HepG2 (cell line): Measurements from ENCODE around the gene DAG1. TPM values are rescaled to one million over a fixed set of nuclear protein-coding genes. Genes with fewer than 3 reads are reported as not detected.

Source experiments
- ATAC-seq: fragments of 200-7000 bp; cut with Tn5 transposase; 3 replicates; pipeline ENCODE4 v1.9.1; 2020; ENCODE audit warnings: mild to moderate bottlenecking, moderate library complexity
- BruUV-seq: library from RNA; stranded (reverse); fragments of 400-500 nt; replicated peaks from 2 replicates; lab custom pipeline; 2021; lab: Mats Ljungman, UMichigan
- CTCF ChIA-PET: fragments of 300-600 bp; formaldehyde crosslinking; extraction: SDS; loops from one replicate; lab custom pipeline; 2021; ENCODE audit warnings: low total read pairs, inconsistent platforms, low intra/inter-chr PET ratio; lab: Yijun Ruan, JAX
- POLR2A ChIA-PET: fragments of 350-600 bp; sonication (Branson Sonifier 250); formaldehyde crosslinking; loops from one replicate; lab custom pipeline; 2020; ENCODE audit warnings: antibody characterized with exemption, inconsistent platforms; lab: Yijun Ruan, JAX
- DNase-seq: peaks from one replicate; pipeline ENCODE4 v3.0.0-alpha.2; 2015; ENCODE audit warnings: low spot score
- FAIRE-seq: peaks from 3 replicates; lab custom pipeline; 2011; peaks lifted over from hg19 to GRCh38; lab: Jason Lieb, UNC
- H2AFZ ChIP-seq: one replicate; pipeline ENCODE4 v1.6.1; 2011; ENCODE audit warnings: low read length, inconsistent platforms
- H3K27ac ChIP-seq: fragments of 300-600 bp; 3 replicates; pipeline ENCODE4 v1.8.0; 2011; ENCODE audit warnings: mixed run types, mild to moderate bottlenecking, mixed read lengths, low read length, inconsistent platforms; ENCODE audit not compliant: insufficient read depth; ENCODE audit errors: extremely low read length
- H3K27me3 ChIP-seq, 2 experiments: fragments of 200-600 bp in 1 of 2; 2 replicates in 1 of 2; 3 replicates in 1 of 2; pipeline versions ENCODE4 v1.6.0 to v1.8.0; 2011; ENCODE audit warnings: low read length in 2 of 2, mild to moderate bottlenecking in 2 of 2, moderate library complexity in 2 of 2, inconsistent platforms in 1 of 2; ENCODE audit not compliant: insufficient read depth in 2 of 2, control insufficient read depth in 1 of 2
- H3K36me3 ChIP-seq, 2 experiments: fragments of 200-600 bp in 1 of 2; replicated peaks in 1 of 2; 2 replicates in 1 of 2; 3 replicates in 1 of 2; pipeline versions ENCODE4 v1.5.1 to v1.8.0; 2011; ENCODE audit warnings: low read length in 2 of 2, inconsistent platforms in 1 of 2; ENCODE audit not compliant: insufficient read depth in 2 of 2, control insufficient read depth in 1 of 2
- H3K4me1 ChIP-seq: 2 replicates; pipeline ENCODE4 v1.5.1; 2012; ENCODE audit warnings: low read length, inconsistent platforms; ENCODE audit not compliant: insufficient read depth
- H3K4me2 ChIP-seq: 2 replicates; pipeline ENCODE4 v1.6.0; 2011; ENCODE audit warnings: low read depth, low read length, inconsistent platforms
- H3K4me3 ChIP-seq, 3 experiments: fragments of 200-600 bp in 1 of 3; sonication (generic), shearing (Covaris generic) in 1 of 3; replicated peaks in 1 of 3; 2 replicates each; pipeline ENCODE4 v1.5.1; 2011 to 2016; ENCODE audit warnings: low read length in 3 of 3, inconsistent platforms in 2 of 3, low read depth in 2 of 3, mild to moderate bottlenecking in 2 of 3, control low read depth in 1 of 3, mixed read lengths in 1 of 3; ENCODE audit not compliant: insufficient read depth in 1 of 3
- H3K79me2 ChIP-seq: one replicate; pipeline ENCODE4 v1.6.1; 2011; ENCODE audit warnings: low read length, inconsistent platforms; ENCODE audit not compliant: insufficient read depth
- H3K9ac ChIP-seq: 2 replicates; pipeline ENCODE4 v1.6.0; 2011; ENCODE audit warnings: mild to moderate bottlenecking, low read depth, low read length, inconsistent platforms; ENCODE audit not compliant: insufficient read depth
- H3K9me3 ChIP-seq: 2 replicates; pipeline ENCODE4 v1.5.1; 2012; ENCODE audit warnings: mild to moderate bottlenecking, low read length
- H4K20me1 ChIP-seq: 2 replicates; pipeline ENCODE4 v1.6.0; 2011; ENCODE audit warnings: inconsistent platforms, mild to moderate bottlenecking, low read length, moderate library complexity; ENCODE audit not compliant: insufficient read depth
- TRIM24 ChIP-seq: sonication (generic); formaldehyde crosslinking; IDR thresholded peaks from 2 replicates; pipeline ENCODE4 v1.8.0; 2022; ENCODE audit warnings: mild to moderate bottlenecking, missing genetic modification reagents
- ZBTB14 ChIP-seq: sonication (generic); formaldehyde crosslinking; IDR thresholded peaks from 2 replicates; pipeline ENCODE4 v1.4.0; 2020; ENCODE audit warnings: missing genetic modification reagents
- ZFY ChIP-seq: sonication (generic); formaldehyde crosslinking; IDR thresholded peaks from 2 replicates; pipeline ENCODE4 v1.4.0; 2020; ENCODE audit warnings: missing genetic modification reagents
- ZNF263 ChIP-seq: sonication (generic); formaldehyde crosslinking; IDR thresholded peaks from 2 replicates; pipeline ENCODE4 v1.4.0; 2020; ENCODE audit warnings: missing genetic modification reagents
- ZNF598 ChIP-seq: sonication (generic); formaldehyde crosslinking; IDR thresholded peaks from 2 replicates; pipeline ENCODE4 v1.5.1; 2020; ENCODE audit warnings: mild to moderate bottlenecking, missing genetic modification reagents, borderline replicate concordance
- ZNF678 ChIP-seq: sonication (generic); formaldehyde crosslinking; IDR thresholded peaks from 2 replicates; pipeline ENCODE4 v1.4.0; 2020; ENCODE audit warnings: mild to moderate bottlenecking, missing genetic modification reagents
- WGBS: methylation state at CpG from one replicate; pipeline ENCODE4 v1.1.6; 2017; ENCODE audit warnings: low lambda C conversion rate; 5-methylcytosine and 5-hydroxymethylcytosine counted together
- in situ Hi-C: cut with HindIII; loops from 2 replicates; pipeline ENCODE4 v1.10.0; 2017; ENCODE audit warnings: low pct_unique_long_range_greater_than_20kb; ENCODE audit not compliant: extremely low pct_ligation_motif_present
- intact Hi-C: fragments of 100-400 bp; cut with micrococcal nuclease; formaldehyde crosslinking; loops from one replicate; pipeline ENCODE4 v1.10.0; 2022; ENCODE audit not compliant: unreplicated experiment
- polyA plus RNA-seq, 8 experiments: library from polyadenylated mRNA; depleted of rRNA in 3 of 8; stranded (reverse) in 7 of 8; unstranded in 1 of 8; fragments of >200 nt; fragmentation: Illumina TruSeq in 4 of 8; extraction: Trizol in 4 of 8; gene quantifications; 2 replicates each; pipeline versions ENCODE4 v1.2.1 to v1.2.3, GENCODE V29; 2011 to 2016; ENCODE audit warnings: low read depth in 4 of 8, missing spikeins in 1 of 8, mixed read lengths in 1 of 8; ENCODE audit not compliant: insufficient read depth in 1 of 8
- total RNA-seq, 5 experiments: library from RNA; depleted of rRNA; stranded (reverse); fragments of >200 nt; fragmentation: Illumina TruSeq; extraction: Trizol; gene quantifications; 2 replicates each; pipeline ENCODE4 v1.2.3, GENCODE V29; 2016; ENCODE audit warnings: low read depth in 1 of 5
- TF ChIP-seq, protein P1 (sequence below): sonication (generic); formaldehyde crosslinking; IDR thresholded peaks from 2 replicates; pipeline ENCODE4 v1.5.0; 2020; ENCODE audit warnings: mild to moderate bottlenecking, missing genetic modification reagents

DAG1 gene
- total and polyA plus RNA-seq, 2 of the 13 experiments (the other 11 are each of a cell fraction or from before 2014, with no cell fraction given) = 47.3 to 50.4 TPM

DNA sequence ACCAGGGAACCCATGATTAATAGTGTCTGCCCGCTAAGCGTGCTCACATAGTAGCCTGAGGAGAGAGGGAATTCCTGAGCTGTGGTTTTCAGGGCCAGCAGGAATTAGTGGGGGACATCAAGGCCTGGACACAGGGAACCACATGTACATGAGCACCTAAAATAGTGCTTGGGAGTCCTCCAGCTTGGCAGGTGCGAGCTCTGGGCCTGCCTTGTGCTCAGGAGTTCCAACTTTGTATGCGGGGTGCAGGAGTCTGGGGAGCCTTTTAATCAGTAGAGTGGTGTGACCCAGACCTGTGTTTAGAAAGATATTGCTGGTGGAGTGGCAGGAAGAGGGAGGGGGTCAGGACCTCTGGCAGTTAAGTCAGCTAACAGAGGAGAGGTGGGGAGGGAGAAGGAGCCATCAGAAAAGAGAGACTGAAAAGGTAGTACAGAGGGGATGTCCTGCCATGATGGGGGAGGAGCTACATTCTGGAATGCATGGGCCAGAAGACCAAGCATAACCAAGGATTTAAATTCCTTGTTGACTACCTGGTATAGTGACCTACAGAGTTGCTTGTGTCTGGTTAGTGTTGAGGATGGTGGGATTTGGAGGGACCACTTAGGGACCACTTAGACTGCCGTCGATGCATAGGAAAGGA is 1.9 kb downstream of the DAG1 start:
- peak overlapping the region; percentile 92 for H3K27ac ChIP-seq
- ChIA-PET CTCF (no interaction called here), POLR2A (interaction anchor here (1.4 to 4.8 kb wide), 2 partner anchors 12 to 132 kb away, joined by 4 to 36 read pairs; partner anchors contain the start of gene USP4)
- no peaks in the 10 kb centered on the region for H3K9me3 ChIP-seq
- WGBS = 87% methylated on average over 6 of the region's 6 CpGs
- in situ Hi-C loops (no loop called here), intact Hi-C loops (loop anchor here (2.0 to 5.0 kb wide), 2 partner anchors 13 to 65 kb away; no protein-coding TSS in a partner anchor)
- TF ChIP-seq ZNF263 (peak; percentile 37; the same call in 1 of the 2 replicates), ZNF598 (0 out of 2 replicates have a peak, but pooled peaks have one; percentile 49), ZFY (CRISPR knock-in tag) (peak; percentile 21; the same call in 1 of the 2 replicates), ZNF678 (no peak), ZBTB14 (CRISPR knock-in tag) (0 out of 2 replicates have a peak, but pooled peaks have one; percentile 23), TRIM24 (no peak)
- TF ChIP-seq, protein P1, sequence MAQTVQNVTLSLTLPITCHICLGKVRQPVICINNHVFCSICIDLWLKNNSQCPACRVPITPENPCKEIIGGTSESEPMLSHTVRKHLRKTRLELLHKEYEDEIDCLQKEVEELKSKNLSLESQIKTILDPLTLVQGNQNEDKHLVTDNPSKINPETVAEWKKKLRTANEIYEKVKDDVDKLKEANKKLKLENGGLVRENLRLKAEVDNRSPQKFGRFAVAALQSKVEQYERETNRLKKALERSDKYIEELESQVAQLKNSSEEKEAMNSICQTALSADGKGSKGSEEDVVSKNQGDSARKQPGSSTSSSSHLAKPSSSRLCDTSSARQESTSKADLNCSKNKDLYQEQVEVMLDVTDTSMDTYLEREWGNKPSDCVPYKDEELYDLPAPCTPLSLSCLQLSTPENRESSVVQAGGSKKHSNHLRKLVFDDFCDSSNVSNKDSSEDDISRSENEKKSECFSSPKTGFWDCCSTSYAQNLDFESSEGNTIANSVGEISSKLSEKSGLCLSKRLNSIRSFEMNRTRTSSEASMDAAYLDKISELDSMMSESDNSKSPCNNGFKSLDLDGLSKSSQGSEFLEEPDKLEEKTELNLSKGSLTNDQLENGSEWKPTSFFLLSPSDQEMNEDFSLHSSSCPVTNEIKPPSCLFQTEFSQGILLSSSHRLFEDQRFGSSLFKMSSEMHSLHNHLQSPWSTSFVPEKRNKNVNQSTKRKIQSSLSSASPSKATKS (CRISPR knock-in tag) = no peak
- H3K4me1 ChIP-seq = peaks cover 40% of the 10 kb centered on the region
- BruUV-seq = no TSS peak
- ATAC-seq = no peak
- H3K27me3 ChIP-seq = no peaks in the 10 kb centered on the region; a peak in 1 of 5 replicates
- FAIRE-seq = no peak
- H4K20me1 ChIP-seq = no peaks in the 10 kb centered on the region
- H3K79me2 ChIP-seq = peaks cover 41% of the 10 kb centered on the region
- no peak for DNase-seq
- H3K36me3 ChIP-seq = 0 out of 5 replicates have a peak, but pooled peaks cover 0 to 2% of the 10 kb centered on the region in 2 experiments
- peak overlapping the region; percentile 65 to 94 (median 82) for H3K4me3 ChIP-seq
- peak overlapping the region; percentile 84 for H3K4me2 ChIP-seq
- no peak overlapping the region for H2AFZ ChIP-seq
- H3K9ac ChIP-seq = peak overlapping the region; percentile 88
